ENCODE results near the gene ADAMTSL1. TPM values are rescaled to one million over a fixed set of nuclear protein-coding genes. Genes with fewer than 3 reads are reported as not detected.

ADAMTSL1 gene
- total RNA-seq, 1 experiment from 2014 or later: not detected

GRCh38 chr9:18688581-18689565 is 214.9 kb downstream of the ADAMTSL1 start:
- no TSS peak for BruUV-seq (replicated peaks)
- Histone ChIP-seq H4K20me1 (ENCODE audit: insufficient read depth) (no peaks in the 10 kb centered on the region; the same call in 1 of the 2 replicates), H3K9me3 (ENCODE audit: control insufficient read depth in 1 of 2, insufficient read depth in 1 of 2, low read depth in 1 of 2, low read length in 2 of 2) (no peaks in the 10 kb centered on the region), H3K9ac (ENCODE audit: low read length) (no peak overlapping the region), H3K79me2 (ENCODE audit: insufficient read depth, low read length) (no peaks in the 10 kb centered on the region), H3K4me2 (ENCODE audit: low read length) (no peak overlapping the region), H3K9me2 (ENCODE audit: insufficient read depth) (no peaks in the 10 kb centered on the region), H3K27ac (ENCODE audit: low read depth, low read length) (no peak overlapping the region), H3K4me1 (ENCODE audit: control insufficient read depth in 1 of 2, insufficient read depth in 2 of 2, low read length in 2 of 2) (no peaks in the 10 kb centered on the region), H3K4me3 (replicated peaks in 1 of 2; ENCODE audit: low read depth in 1 of 2, low read length in 2 of 2) (no peak overlapping the region), H3K27me3 (ENCODE audit: insufficient read depth, low read length) (0 out of 2 replicates have a peak, but pooled peaks cover 5% of the 10 kb centered on the region), H2AFZ (ENCODE audit: low read depth, low read length, poor library complexity, severe bottlenecking) (no peak overlapping the region), H3K36me3 (ENCODE audit: control insufficient read depth in 1 of 2, insufficient read depth in 2 of 2, low read length in 2 of 2) (no peaks in the 10 kb centered on the region)
- intact Hi-C loops (cut with micrococcal nuclease): no loop called here
- RAD21 ChIA-PET (ENCODE audit: low non-redundant PET in 1 of 2, low total read pairs in 2 of 2, uncharacterized antibody in 2 of 2, unreplicated experiment in 2 of 2): no interaction called here
- no peak for TF ChIP-seq SRF (IDR thresholded peaks at IDR 0.05; ENCODE audit: low read depth)
- no peak for TF ChIP-seq YY1 (IDR thresholded peaks at IDR 0.05; ENCODE audit: extremely low read depth, insufficient replicate concordance, low read depth, low read length)
- no peak for TF ChIP-seq MAX (IDR thresholded peaks at IDR 0.05)
- no peak for TF ChIP-seq REST (IDR thresholded peaks at IDR 0.05; ENCODE audit: low read depth)
- no peak for TF ChIP-seq CEBPB (IDR thresholded peaks at IDR 0.05; ENCODE audit: low read depth)
- no peak for TF ChIP-seq RAD21 (IDR thresholded peaks at IDR 0.05; ENCODE audit: low read depth)
- TF ChIP-seq EZH2 (IDR thresholded peaks at IDR 0.05): no peak
- TF ChIP-seq EGR1 (IDR thresholded peaks at IDR 0.05; ENCODE audit: low read depth): no peak
- TF ChIP-seq ELF1 (IDR thresholded peaks at IDR 0.05; ENCODE audit: borderline replicate concordance, low read depth): no peak
- no peak for TF ChIP-seq SP1 (IDR thresholded peaks at IDR 0.05; ENCODE audit: low read depth)
- TF ChIP-seq FOSL1 (IDR thresholded peaks at IDR 0.05; ENCODE audit: low read depth): no peak
- no peak for TF ChIP-seq CBX3 (IDR thresholded peaks at IDR 0.05; ENCODE audit: low read depth)
- no peak for TF ChIP-seq POLR2A (IDR thresholded peaks at IDR 0.05; ENCODE audit: borderline replicate concordance, extremely low read depth, insufficient read depth, insufficient read length)
- no peak for TF ChIP-seq SIN3A (IDR thresholded peaks at IDR 0.05; ENCODE audit: low read depth)
- ATAC-seq (no peak), DNase-seq (ENCODE audit: low read depth, low spot score) (no peak)
- CTCF ChIA-PET: no interaction called here
- POLR2A ChIA-PET: no interaction called here
